ENCODE data around the gene ASTL.

DNA sequence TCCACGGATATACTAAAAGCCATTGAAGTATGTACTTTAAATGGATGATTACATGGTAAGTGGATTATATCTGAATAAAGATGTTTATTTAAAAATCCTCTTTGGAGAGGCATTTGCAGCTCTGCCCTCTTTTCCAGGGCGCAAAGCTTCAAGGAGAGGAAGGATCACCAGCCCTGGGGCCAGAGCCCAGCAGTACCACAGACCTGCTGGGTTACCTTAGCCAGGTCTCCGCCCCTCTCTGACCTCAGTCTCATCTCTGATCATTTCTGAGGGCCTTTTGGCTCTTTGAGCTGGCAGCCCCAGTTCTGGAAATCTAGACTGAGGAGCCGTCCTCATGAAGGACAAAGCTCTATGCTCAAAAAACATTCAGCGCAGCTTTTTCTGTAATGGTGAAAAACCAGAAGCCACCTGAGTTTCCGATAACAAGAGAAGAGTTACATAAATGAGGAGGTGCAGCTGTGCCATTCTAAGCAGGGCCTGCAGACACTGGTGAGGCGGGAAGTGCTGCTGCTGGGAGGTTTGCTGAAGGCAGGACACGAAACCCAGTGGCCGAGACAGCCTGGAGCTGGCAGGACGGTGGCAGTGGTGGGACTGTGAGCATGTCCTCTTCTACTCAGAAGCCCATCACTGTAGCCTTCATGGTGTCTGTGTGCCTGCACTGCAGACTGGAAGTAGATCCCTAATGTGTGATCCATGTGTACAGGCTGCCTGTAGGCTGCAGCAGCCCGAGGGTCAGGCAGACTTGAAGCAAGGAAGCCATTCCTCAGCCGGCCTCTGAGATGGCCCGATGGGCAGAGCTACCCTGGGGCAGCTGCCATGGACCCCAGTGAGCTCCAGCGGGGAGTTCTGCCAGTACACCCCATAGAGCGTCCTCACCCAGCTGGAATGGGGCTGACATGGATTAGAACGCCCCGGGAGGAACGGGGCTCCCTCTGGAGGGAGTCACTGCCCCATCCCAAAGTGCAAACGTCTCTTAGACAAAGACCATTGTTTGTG, 49.7 kb downstream of the ASTL start:
- no peak for TF ChIP-seq CTCF (conservative IDR thresholded peaks at IDR 0.05)
- no peak for TF ChIP-seq ZFX (IDR thresholded peaks at IDR 0.05)
